ENCODE results near the gene EIF3D. TPM values are rescaled to one million over a fixed set of nuclear protein-coding genes. Genes with fewer than 3 reads are reported as not detected.

The EIF3D gene
- total and polyA plus RNA-seq, 2 of the 13 experiments (the other 11 are each of a cell fraction or from before 2014, with no cell fraction given): 118 to 274 TPM

DNA sequence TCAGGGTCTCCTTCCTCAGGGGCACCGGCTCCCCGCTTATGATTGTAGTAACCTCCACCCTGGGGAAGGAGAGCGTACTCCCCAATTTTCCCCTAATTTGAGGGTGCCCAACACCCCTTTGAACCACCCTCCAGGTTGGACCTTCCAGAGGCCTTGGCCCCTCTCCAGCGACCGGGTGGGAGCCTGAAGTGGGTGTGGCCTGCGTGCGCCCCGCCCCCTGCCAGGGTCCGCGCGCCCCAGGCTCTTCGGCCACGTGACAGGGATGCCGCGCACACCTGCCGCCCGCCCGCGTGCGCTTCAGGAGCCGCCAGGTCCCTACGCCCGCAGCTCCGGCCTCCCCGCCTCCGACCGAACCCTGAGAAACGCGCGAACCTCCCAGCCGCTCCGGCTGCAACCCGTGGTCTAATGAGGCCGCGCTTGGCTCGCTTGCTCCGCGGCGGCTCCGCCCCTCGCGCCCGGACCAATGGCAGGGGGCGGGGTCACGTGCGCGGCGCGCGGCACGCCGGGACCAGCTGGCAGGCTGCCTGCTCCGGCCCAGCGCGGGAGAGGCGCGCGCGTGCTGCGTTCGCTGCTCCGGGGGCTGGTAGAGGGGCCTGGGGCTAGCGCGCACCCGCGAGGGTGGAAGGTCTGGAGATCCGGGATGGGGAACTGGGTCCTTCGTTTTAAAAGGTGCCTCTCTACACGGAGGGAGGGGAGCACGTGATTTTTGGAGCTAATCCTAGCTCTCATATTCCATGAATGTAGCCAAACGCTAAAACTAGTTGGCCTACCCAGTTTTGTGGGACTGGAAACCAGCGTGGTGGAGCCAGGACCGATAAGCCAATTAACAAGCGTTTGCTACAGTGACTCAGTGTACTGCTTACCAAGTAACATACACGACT is 22.1 kb downstream of the EIF3D start, which contains the start of gene FOXRED2 (continued):
- TF ChIP-seq JUNB (CRISPR knock-in tag; IDR thresholded peaks at IDR 0.05; ENCODE audit: borderline replicate concordance): peak; percentile 79
- TF ChIP-seq, protein P1, sequence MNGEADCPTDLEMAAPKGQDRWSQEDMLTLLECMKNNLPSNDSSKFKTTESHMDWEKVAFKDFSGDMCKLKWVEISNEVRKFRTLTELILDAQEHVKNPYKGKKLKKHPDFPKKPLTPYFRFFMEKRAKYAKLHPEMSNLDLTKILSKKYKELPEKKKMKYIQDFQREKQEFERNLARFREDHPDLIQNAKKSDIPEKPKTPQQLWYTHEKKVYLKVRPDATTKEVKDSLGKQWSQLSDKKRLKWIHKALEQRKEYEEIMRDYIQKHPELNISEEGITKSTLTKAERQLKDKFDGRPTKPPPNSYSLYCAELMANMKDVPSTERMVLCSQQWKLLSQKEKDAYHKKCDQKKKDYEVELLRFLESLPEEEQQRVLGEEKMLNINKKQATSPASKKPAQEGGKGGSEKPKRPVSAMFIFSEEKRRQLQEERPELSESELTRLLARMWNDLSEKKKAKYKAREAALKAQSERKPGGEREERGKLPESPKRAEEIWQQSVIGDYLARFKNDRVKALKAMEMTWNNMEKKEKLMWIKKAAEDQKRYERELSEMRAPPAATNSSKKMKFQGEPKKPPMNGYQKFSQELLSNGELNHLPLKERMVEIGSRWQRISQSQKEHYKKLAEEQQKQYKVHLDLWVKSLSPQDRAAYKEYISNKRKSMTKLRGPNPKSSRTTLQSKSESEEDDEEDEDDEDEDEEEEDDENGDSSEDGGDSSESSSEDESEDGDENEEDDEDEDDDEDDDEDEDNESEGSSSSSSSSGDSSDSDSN (CRISPR knock-in tag; IDR thresholded peaks at IDR 0.05): peak; percentile 61
- TF ChIP-seq ZNF674 (CRISPR knock-in tag; IDR thresholded peaks at IDR 0.05; ENCODE audit: low read depth): no peak; the same call in 1 of the 2 replicates
- TF ChIP-seq, protein P2, sequence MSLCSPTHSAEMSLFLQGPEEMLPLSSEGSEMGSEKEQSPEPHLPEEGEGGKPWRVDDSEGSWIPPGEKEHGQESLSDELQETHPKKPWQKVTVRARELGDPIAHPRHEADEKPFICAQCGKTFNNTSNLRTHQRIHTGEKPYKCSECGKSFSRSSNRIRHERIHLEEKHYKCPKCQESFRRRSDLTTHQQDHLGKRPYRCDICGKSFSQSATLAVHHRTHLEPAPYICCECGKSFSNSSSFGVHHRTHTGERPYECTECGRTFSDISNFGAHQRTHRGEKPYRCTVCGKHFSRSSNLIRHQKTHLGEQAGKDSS (CRISPR knock-in tag; IDR thresholded peaks at IDR 0.05; ENCODE audit: borderline replicate concordance, low read depth): peak; percentile 72; the same call in 1 of the 2 replicates
- no peak for TF ChIP-seq ZFP37 (CRISPR knock-in tag; IDR thresholded peaks at IDR 0.05; ENCODE audit: borderline replicate concordance)
- TF ChIP-seq MXD4 (CRISPR knock-in tag; IDR thresholded peaks at IDR 0.05): peak; percentile 93
- peak; percentile 81; the same call in 1 of the 2 replicates for TF ChIP-seq ZNF619 (CRISPR knock-in tag; IDR thresholded peaks at IDR 0.05)
- TF ChIP-seq ZNF75D (CRISPR knock-in tag; IDR thresholded peaks at IDR 0.05; ENCODE audit: borderline replicate concordance): peak; percentile 93; the same call in 1 of the 2 replicates
- peak; percentile 97; the same call in 1 of the 2 replicates for TF ChIP-seq EEA1 (CRISPR knock-in tag; IDR thresholded peaks at IDR 0.05; ENCODE audit: borderline replicate concordance)
- TF ChIP-seq KDM5B (CRISPR knock-in tag; IDR thresholded peaks at IDR 0.05; ENCODE audit: borderline replicate concordance): peak; percentile 100
- TF ChIP-seq ZNF670 (CRISPR knock-in tag; IDR thresholded peaks at IDR 0.05; ENCODE audit: borderline replicate concordance): peak; percentile 91; the same call in 1 of the 2 replicates
- TF ChIP-seq FOXK1 (CRISPR knock-in tag; IDR thresholded peaks at IDR 0.05; ENCODE audit: borderline replicate concordance, low read depth): peak; percentile 29; the same call in 1 of the 2 replicates
- TF ChIP-seq ZNF660 (CRISPR knock-in tag; IDR thresholded peaks at IDR 0.05; ENCODE audit: borderline replicate concordance, low read depth): 0 out of 2 replicates have a peak, but pooled peaks have one; percentile 31
- TF ChIP-seq ZSCAN20 (CRISPR knock-in tag; IDR thresholded peaks at IDR 0.05; ENCODE audit: borderline replicate concordance): peak; percentile 83
- TF ChIP-seq, protein P3, sequence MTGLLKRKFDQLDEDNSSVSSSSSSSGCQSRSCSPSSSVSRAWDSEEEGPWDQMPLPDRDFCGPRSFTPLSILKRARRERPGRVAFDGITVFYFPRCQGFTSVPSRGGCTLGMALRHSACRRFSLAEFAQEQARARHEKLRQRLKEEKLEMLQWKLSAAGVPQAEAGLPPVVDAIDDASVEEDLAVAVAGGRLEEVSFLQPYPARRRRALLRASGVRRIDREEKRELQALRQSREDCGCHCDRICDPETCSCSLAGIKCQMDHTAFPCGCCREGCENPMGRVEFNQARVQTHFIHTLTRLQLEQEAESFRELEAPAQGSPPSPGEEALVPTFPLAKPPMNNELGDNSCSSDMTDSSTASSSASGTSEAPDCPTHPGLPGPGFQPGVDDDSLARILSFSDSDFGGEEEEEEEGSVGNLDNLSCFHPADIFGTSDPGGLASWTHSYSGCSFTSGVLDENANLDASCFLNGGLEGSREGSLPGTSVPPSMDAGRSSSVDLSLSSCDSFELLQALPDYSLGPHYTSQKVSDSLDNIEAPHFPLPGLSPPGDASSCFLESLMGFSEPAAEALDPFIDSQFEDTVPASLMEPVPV (CRISPR knock-in tag; IDR thresholded peaks at IDR 0.05): peak; percentile 98
- no peak for TF ChIP-seq FOXP1 (IDR thresholded peaks at IDR 0.05)
- TF ChIP-seq FOXP1 (CRISPR knock-in tag; IDR thresholded peaks at IDR 0.05): no peak
- TF ChIP-seq, protein P4, sequence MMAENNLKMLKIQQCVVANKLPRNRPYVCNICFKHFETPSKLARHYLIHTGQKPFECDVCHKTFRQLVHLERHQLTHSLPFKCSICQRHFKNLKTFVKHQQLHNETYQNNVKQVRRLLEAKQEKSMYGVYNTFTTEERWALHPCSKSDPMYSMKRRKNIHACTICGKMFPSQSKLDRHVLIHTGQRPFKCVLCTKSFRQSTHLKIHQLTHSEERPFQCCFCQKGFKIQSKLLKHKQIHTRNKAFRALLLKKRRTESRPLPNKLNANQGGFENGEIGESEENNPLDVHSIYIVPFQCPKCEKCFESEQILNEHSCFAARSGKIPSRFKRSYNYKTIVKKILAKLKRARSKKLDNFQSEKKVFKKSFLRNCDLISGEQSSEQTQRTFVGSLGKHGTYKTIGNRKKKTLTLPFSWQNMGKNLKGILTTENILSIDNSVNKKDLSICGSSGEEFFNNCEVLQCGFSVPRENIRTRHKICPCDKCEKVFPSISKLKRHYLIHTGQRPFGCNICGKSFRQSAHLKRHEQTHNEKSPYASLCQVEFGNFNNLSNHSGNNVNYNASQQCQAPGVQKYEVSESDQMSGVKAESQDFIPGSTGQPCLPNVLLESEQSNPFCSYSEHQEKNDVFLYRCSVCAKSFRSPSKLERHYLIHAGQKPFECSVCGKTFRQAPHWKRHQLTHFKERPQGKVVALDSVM (CRISPR knock-in tag; IDR thresholded peaks at IDR 0.05): peak; percentile 88
- TF ChIP-seq RFX5 (IDR thresholded peaks at IDR 0.05; ENCODE audit: low read depth, low read length): no peak
- peak; percentile 90 for TF ChIP-seq GZF1 (CRISPR knock-in tag; IDR thresholded peaks at IDR 0.05)
- peak; percentile 77 for TF ChIP-seq THAP11 (CRISPR knock-in tag; IDR thresholded peaks at IDR 0.05)
- no peak for TF ChIP-seq ZFP36 (IDR thresholded peaks at IDR 0.05; ENCODE audit: borderline replicate concordance, low read depth, low read length, partially characterized antibody)
